ENCODE measurements around the gene HOXB13. TPM values are rescaled to one million over a fixed set of nuclear protein-coding genes. Genes with fewer than 3 reads are reported as not detected.

The HOXB13 gene
- total RNA-seq, 4 donors from 2014 or later, result not detected

GRCh38 chr17:48692049-48692448, 36.5 kb downstream of the HOXB13 start:
- 85% methylated on average over 1 of the region's 1 CpG for WGBS

GRCh38 chr17:48690655-48691054, 37.9 kb downstream of the HOXB13 start:
- Histone ChIP-seq H3K4me3 (no peak overlapping the region), H3K27ac (replicated peaks in 1 of 4) (no peak overlapping the region), H3K9me3 (peaks cover 0 to 6% (median 3%) of the 10 kb centered on the region in 4 donors), H3K27me3 (peaks cover 0 to 41% (median 6%) of the 10 kb centered on the region in 4 donors), H3K4me1 (no peaks in the 10 kb centered on the region), H3K36me3 (no peaks in the 10 kb centered on the region)
- intact Hi-C loops (cut with DNase I), result no loop called here
- DNase-seq (ENCODE audit: extremely low spot score), result no peak
- WGBS, result 82% methylated on average over 5 of the region's 5 CpGs
- TF ChIP-seq EP300 (IDR thresholded peaks at IDR 0.05) (no peak), POLR2AphosphoS5 (IDR thresholded peaks at IDR 0.05) (no peak), CTCF (IDR thresholded peaks at IDR 0.05) (no peak), POLR2A (IDR thresholded peaks at IDR 0.05; ENCODE audit: low read depth) (no peak)

More at GRCh38 chr17:48692049-48692448, 36.5 kb downstream of the HOXB13 start:
- H3K4me1 ChIP-seq, result no peaks in the 10 kb centered on the region
- TF ChIP-seq EP300 (IDR thresholded peaks at IDR 0.05), result no peak
- no peak for TF ChIP-seq CTCF (IDR thresholded peaks at IDR 0.05)
- no peak for TF ChIP-seq POLR2AphosphoS5 (IDR thresholded peaks at IDR 0.05)
- TF ChIP-seq POLR2A (IDR thresholded peaks at IDR 0.05; ENCODE audit: low read depth), result no peak
- H3K4me3 ChIP-seq, result no peak overlapping the region
- H3K9me3 ChIP-seq, result peaks cover 0 to 6% (median 3%) of the 10 kb centered on the region in 4 donors
- no peak for DNase-seq (ENCODE audit: extremely low spot score)
- peaks cover 0 to 43% (median 6%) of the 10 kb centered on the region in 4 donors for H3K27me3 ChIP-seq
- no peaks in the 10 kb centered on the region for H3K36me3 ChIP-seq
- intact Hi-C loops (cut with DNase I), result no loop called here
- no peak overlapping the region for H3K27ac ChIP-seq (replicated peaks in 1 of 4)

GRCh38 chr17:48681609-48682008, 46.9 kb downstream of the HOXB13 start:
- Histone ChIP-seq H3K27ac (replicated peaks in 1 of 4) (no peak overlapping the region), H3K4me3 (no peak overlapping the region), H3K4me1 (peaks cover 0 to 9% (median 8%) of the 10 kb centered on the region in 4 donors), H3K9me3 (no peaks in the 10 kb centered on the region), H3K27me3 (peaks cover 0 to 73% (median 9%) of the 10 kb centered on the region in 4 donors), H3K36me3 (no peaks in the 10 kb centered on the region)
- no peak for DNase-seq (ENCODE audit: extremely low spot score)
- intact Hi-C loops (cut with DNase I), result no loop called here
- 71% methylated on average over 1 of the region's 1 CpG for WGBS
- no peak for TF ChIP-seq EP300 (IDR thresholded peaks at IDR 0.05)
- TF ChIP-seq POLR2AphosphoS5 (IDR thresholded peaks at IDR 0.05), result no peak
- TF ChIP-seq CTCF (IDR thresholded peaks at IDR 0.05), result no peak
- TF ChIP-seq POLR2A (IDR thresholded peaks at IDR 0.05; ENCODE audit: low read depth), result no peak

GRCh38 chr17:48679385-48680096, 49.0 kb downstream of the HOXB13 start:
- no peaks in the 10 kb centered on the region for H3K36me3 ChIP-seq
- 75% methylated on average over 5 of the region's 5 CpGs for WGBS
- H3K4me1 ChIP-seq, result peaks cover 0 to 9% (median 8%) of the 10 kb centered on the region in 4 donors
- H3K9me3 ChIP-seq, result no peaks in the 10 kb centered on the region
- H3K27me3 ChIP-seq, result peaks cover 0 to 69% (median 9%) of the 10 kb centered on the region in 4 donors
- intact Hi-C loops (cut with DNase I), result loop anchor here (5.0 kb wide), 2 partner anchors 198 to 358 kb away; no protein-coding TSS in a partner anchor
- H3K27ac ChIP-seq (replicated peaks in 1 of 4), result no peak overlapping the region
- H3K4me3 ChIP-seq, result no peak overlapping the region
- TF ChIP-seq POLR2A (IDR thresholded peaks at IDR 0.05; ENCODE audit: low read depth) (no peak), POLR2AphosphoS5 (IDR thresholded peaks at IDR 0.05) (no peak), EP300 (IDR thresholded peaks at IDR 0.05) (no peak), CTCF (IDR thresholded peaks at IDR 0.05) (no peak)
- no peak for DNase-seq (ENCODE audit: extremely low spot score)

Measured in esophagus muscularis mucosa (tissue), 4 donors.